ENCODE measurements around the gene RNF43.

The RNF43 gene

GRCh38 chr17:58380207-58381123 is 36.9 kb downstream of the RNF43 start:
- DNase-seq = no peak

- DNase-seq = no peak
These were observed 37.9 kb downstream of the RNF43 start for GRCh38 chr17:58379511-58379824.

- no peak for DNase-seq
These were observed 38.4 kb downstream of the RNF43 start for GRCh38 chr17:58378733-58379510.

DNA sequence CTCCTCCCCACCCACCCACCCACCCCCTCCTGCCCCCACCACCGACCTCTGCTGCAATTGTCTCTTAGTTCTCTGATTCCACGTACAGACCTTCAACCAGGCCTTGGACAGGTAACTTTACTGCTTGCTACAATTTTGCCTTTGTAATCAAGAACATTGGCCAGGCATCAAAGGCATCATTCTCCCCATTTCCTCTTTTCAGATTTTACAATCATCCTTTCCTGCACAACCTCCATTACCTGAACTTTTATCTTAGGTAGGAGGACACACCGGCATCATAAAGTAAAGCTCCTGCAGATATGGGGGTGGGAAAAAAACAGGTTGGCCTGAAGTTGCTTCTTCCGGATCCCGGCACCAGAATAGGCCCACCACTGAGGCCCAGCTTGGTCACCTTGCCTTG is 39.7 kb downstream of the RNF43 start:
- no peak for DNase-seq

GRCh38 chr17:58377093-58377601 is 40.2 kb downstream of the RNF43 start:
- no peak for DNase-seq

DNA sequence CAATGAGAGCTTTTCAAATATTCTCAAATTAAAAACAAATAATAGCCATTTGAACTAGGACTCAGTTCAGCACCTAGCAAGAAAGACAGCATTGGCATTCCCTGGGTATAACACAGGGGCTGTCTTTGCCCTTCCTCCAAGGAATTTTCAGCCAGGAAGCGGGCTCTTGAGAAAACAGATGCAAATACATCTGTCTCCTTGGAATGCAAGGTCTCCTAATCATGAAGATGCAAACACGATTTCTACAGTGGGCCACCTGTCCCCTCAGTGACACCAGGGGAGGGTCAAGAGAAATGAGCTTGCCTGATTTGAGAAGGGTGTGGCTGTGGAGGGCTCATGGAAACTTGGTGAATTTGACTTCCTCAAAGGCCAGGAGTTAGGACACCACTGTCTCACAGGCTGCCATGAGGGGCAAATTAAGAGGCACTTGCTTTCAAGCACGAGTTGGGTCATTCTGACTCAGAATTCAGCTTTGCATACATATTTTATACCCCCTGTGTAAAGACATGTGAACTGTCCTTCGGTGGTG is 40.8 kb downstream of the RNF43 start:
- DNase-seq = no peak

- DNase-seq = no peak
These were observed 41.5 kb downstream of the RNF43 start for GRCh38 chr17:58375811-58376210.

DNA sequence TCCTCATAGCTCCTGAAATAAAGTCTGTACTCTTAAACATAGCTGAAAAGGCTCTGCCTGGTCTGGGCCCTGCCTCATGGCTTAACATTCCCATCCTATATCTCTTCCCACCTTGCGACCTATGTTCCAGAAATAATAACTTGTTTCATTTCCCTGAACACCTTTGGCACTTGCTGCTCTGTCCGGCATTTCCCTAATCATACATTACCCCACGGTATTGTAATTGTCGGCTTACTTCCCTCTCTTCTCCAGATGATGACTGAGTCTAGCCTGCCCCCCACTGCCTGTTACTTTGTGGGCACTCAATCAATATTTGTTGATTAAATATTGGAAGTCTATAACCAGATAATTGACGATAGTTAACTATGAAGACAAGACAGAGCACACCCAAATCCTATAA is 42.1 kb downstream of the RNF43 start:
- no peak for DNase-seq

DNA sequence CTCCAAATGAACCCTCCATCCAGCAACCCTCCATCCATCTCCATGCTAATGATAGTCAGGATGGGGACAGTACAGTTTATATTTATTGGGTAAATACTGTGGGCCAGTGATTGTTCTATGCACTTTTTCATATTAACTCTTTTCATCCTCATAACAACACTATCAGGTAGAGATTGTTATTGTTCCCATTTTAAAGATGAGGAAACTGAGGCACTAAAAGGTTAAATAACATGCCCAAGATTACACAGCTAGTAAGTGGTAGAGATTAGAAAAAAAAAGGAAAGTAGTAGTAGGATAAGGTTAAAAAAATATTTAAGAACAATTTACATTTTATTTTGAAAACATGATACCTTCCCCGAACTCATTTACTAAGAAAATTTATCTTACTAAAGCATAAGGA is 43.4 kb downstream of the RNF43 start:
- DNase-seq = no peak

GRCh38 chr17:58373003-58373402 is 44.3 kb downstream of the RNF43 start:
- DNase-seq = no peak

- DNase-seq = no peak
These were observed 45.9 kb downstream of the RNF43 start for GRCh38 chr17:58371300-58371950.

- no peak for DNase-seq
These were observed 46.6 kb downstream of the RNF43 start for GRCh38 chr17:58370716-58371115.

DNA sequence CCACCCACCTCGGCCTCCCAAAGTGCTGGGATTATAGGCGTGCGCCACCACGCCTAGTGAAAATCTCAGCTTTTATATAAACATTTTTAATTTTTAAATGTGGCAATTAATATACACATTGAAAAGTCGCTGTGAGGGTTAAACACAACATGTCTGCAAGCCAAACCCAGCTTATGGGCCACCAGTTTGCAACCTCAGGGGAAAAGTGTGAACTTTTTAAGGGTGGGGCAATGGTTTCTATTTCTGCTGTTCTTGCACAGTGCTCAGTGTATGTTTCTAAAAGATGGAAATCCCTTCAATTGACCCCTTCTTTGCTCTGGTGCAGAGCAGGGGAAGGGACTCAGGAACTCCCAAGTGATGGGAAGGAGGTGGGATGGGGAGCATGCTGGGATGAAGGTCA is 47.0 kb downstream of the RNF43 start:
- no peak for DNase-seq

DNA sequence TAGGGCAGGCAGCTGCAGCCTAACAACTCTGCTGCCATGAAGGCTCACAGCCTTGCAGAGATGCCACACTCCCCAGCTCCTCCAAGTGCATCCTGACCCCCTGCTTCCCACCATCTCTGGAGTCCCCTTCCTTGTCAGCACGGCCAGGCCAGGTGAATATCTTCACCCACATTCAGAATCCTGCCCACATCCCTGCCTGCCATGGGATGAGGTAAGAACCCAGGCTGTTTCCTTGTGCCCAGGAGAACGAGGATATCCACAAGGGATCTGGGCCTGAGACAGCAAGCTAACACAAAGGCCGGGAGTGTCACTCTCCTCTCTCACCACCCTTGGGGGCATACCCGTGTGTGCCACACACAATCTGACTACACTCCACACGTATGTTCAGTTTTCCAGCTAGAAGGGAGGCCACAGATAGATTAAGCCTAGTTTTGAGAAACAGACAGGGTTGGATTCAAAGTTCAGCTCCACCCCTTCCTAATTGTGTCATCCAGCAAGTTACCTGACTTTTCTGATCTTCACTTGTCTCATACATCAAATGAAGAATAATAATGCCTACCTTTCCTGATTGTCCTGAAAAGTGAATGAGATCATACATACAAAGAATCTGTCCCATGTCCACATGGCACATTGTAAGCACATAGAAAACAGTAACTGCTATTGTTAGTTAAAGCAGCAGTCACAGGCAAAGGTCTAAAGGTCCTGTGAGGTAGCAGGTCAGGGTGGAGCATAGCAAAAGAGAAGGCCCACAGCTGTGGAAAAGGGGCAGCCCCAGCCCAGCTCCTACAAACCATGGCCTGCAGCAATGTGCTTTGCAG is 47.9 kb downstream of the RNF43 start:
- no peak for DNase-seq

DNA sequence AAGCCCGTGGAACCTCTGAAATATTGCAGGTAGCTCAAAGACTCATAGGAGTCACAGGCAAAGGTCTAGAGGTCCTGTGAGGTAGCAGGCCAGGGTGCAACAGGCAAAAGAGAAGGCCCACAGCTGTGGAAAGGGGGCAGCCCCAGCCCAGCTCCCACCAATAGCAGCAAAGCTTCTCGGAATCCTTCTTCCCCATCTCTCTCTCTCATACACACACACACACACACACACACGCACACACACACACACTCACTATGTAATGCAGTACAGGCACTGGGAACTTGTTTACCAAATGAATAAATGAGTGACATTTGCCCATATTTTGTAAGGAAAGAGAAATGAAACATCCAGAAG is 48.5 kb downstream of the RNF43 start:
- DNase-seq = no peak
